GM18951 (cell line): Measurements from ENCODE around the gene EIF1.
A peak's percentile ranks its signal among the peaks of the same experiment; 100 is the strongest.
"Not testable (repeated sequence)": the region's sequence is repeated elsewhere in the genome, so short reads cannot be mapped to it uniquely, and the experiment has no call there.

Experiments
- POLR2A ChIP-seq: IDR thresholded peaks from 4 replicates; pipeline ENCODE4 v1.6.1; 2011; ENCODE audit warnings: mild to moderate bottlenecking; ENCODE audit not compliant: insufficient read length, insufficient read depth; ENCODE audit errors: extremely low read depth
- in situ Hi-C: fragments of 300-500 bp; cut with MboI; formaldehyde crosslinking; loops from one replicate; pipeline ENCODE4 v1.12.0; 2022; ENCODE audit warnings: low sequenced_read_pairs, mixed read lengths, inconsistent platforms; ENCODE audit not compliant: unreplicated experiment

Gene EIF1

GRCh38 chr17:41678411-41678906 lies 10.2 kb upstream of the EIF1 start:
- in situ Hi-C loops: no loop called here
- TF ChIP-seq POLR2A: peak; percentile 62

- in situ Hi-C loops: no loop called here
- no peak for TF ChIP-seq POLR2A
Measured at GRCh38 chr17:41678907-41679739, 9.6 kb upstream of the EIF1 start.

- in situ Hi-C loops: no loop called here
- TF ChIP-seq POLR2A: no peak
Measured at GRCh38 chr17:41679740-41680425, 8.8 kb upstream of the EIF1 start.

DNA sequence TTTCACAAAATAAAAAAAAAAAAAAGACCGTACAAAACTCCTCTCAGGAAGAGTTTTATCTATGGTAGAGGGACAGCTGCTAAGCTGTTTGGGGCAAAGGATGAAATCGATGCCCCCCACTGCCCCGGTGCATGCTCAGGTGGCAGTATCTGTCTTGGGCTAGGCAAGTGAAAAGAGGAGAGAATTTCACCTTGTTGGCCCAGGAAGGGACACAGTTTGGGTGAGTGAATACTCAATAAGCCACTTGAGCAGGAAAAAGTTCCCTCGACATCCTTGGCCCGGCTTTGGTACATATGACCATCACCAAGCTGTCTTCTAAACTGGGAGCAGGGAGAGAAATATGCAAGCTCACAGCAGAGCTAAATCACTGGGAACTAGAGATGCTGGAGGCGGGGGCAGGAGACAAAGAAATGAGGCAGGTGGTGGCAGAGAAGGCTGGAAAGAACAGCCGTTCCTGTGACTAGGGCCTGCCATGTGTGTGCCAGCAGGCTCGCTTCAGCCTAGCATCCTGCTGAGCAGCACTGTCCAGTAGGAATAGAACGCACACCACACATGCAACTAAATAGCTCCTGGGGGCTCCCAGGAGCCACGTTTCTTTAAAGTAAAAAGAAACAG lies 8.2 kb upstream of the EIF1 start:
- in situ Hi-C loops: no loop called here
- TF ChIP-seq POLR2A: no peak

- no peak for TF ChIP-seq POLR2A
- in situ Hi-C loops: no loop called here
Measured at GRCh38 chr17:41681776-41682175, 6.9 kb upstream of the EIF1 start.

GRCh38 chr17:41682631-41683030 lies 6.1 kb upstream of the EIF1 start:
- in situ Hi-C loops: no loop called here
- TF ChIP-seq POLR2A: no peak

DNA sequence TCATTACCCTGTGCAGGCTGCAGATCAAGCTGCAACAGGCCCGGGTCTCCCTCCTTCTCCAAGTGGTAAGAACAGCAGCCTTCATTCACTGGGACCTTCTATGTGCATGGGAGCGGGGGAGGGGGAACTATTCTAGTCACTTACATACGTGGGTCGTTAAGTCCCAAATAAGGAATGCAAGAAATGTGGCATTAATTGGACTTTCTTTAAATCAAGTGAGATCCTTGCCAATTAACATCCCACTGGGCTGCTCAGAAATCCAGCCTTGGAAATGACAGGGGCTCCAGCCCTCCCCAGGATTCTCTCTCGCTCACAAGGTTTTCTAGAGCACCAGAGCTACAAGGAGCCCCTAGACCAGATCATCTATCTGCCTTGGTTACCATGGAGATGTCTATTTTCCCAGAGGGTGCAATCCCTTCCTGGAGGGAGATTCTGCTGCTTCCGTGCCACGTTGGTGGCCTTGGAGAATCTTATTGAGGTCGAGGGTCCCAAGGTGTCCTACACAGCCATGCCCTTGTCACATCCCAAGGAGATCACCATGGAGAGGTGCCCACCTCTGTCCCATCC lies 5.2 kb upstream of the EIF1 start:
- in situ Hi-C loops: no loop called here
- no peak for TF ChIP-seq POLR2A

DNA sequence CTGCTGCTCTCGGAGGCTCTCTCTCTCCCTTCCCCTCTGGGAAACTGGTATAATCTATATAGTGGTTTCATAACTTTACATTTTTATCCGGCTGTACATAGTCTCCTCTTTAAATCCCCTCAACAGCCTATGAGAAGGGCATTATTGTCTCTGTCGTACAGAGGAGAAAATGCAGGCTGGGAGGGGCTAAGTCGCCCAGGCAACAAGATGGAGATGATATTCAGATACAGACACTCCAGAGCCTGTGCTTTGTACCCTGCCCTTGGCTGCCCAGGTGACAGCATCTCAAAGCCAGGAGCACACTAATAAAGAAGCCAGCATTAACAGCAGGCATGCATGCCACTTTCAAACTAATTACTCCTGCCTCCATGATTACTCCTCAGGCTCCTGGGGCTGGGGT lies 4.7 kb upstream of the EIF1 start:
- in situ Hi-C loops: no loop called here
- TF ChIP-seq POLR2A: no peak

GRCh38 chr17:41685753-41686152 lies 2.9 kb upstream of the EIF1 start:
- in situ Hi-C loops: not testable (repeated sequence)

DNA sequence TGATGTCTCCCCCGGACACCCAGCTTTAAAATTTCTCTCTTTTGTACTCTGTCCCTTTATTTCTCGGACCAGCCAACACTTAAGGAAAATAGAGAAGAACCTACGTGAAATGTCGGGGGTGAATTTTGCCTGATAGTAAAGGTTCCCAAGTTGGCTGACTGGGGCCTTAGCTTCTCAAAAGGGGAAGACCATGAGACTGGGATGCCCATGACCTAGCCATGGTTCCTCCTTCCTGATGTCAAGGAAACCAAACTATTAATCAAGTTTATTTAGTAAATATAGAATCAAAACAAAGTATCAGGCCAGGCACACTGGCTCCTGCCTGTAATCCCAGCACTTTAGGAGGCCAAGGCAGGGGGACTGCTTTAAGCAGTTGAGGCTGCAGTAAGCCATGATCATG lies 2.4 kb upstream of the EIF1 start:
- in situ Hi-C loops: no loop called here
- TF ChIP-seq POLR2A: no peak

DNA sequence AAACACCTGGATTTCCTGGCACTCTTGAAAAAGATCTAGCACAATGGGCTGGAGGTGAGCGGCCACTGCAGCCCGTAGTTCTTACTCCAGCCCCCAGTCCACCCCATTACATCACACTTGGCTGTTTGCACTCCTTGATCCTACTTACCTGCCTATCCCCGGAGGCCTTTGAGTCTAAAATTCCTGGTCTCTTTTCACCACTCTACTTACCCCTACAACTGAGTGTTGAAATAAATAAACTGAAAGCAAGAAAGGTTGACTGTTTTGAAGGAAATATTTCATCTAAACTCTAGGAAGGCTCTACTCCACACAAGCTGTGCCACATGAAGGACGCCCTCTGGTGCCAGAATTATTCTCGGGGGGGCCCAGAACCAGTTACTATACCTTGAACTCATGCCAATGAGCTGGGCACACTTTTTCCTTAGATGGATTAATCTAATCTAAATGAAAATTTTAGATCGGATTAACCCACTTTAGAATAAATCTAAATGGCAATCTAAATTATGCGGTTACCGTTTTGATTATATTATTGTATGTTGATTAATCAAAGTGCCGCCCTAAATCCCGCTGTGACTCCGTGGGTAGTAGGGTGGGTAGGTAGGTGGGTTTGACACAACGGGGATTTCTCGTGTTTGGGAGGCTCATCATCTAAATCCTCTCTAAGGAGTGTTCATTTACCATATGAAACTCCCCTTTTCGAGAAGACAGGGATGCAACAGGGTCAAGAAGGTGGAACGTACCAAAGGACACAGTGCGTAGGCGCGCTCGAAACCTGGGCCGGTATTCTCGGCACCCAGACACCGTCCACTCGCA lies 651 bp upstream of the EIF1 start:
- TF ChIP-seq POLR2A: no peak
- in situ Hi-C loops: no loop called here

GRCh38 chr17:41689497-41690299 lies 1.0 kb downstream of the EIF1 start:
- TF ChIP-seq POLR2A: no peak
- in situ Hi-C loops: no loop called here

DNA sequence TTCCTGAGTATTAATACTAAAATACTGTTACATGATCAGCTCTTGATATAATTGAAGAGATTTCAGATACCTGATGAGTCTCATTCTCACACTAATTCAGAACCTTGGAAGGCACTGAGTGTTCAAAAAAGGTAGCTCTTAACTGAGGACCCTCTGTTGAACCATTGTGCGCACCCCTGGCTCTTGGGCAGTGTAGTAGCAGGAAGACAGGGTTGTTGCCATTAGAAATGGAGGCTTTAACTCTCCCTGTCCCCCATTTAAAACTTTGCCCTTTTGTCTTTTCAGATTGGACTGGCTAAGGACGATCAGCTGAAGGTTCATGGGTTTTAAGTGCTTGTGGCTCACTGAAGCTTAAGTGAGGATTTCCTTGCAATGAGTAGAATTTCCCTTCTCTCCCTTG lies 1.8 kb downstream of the EIF1 start:
- in situ Hi-C loops: no loop called here
- no peak for TF ChIP-seq POLR2A
